Panc1 (cell line): Measurements from ENCODE around the gene ANTXR2. TPM values are rescaled to one million over a fixed set of nuclear protein-coding genes. Genes with fewer than 3 reads are reported as not detected.

ENCODE experiments used
- ATAC-seq: fragments of 200-7000 bp; cut with Tn5 transposase; 2 replicates; pipeline ENCODE4 v1.9.1; 2020; ENCODE audit warnings: mild to moderate bottlenecking, moderate library complexity
- BruUV-seq: library from RNA; stranded (reverse); fragments of 400-500 nt; replicated peaks from 2 replicates; lab custom pipeline; 2021; lab: Mats Ljungman, UMichigan
- CTCF ChIA-PET: fragments of 300-600 bp; sonication (Branson Sonifier 250); formaldehyde crosslinking; loops from one replicate; lab custom pipeline; 2022; ENCODE audit warnings: antibody characterized with exemption; lab: Charles Lee
- POLR2A ChIA-PET: fragments of 300-600 bp; sonication (Branson Sonifier 250); formaldehyde crosslinking; loops from one replicate; lab custom pipeline; 2022; ENCODE audit warnings: antibody characterized with exemption; lab: Charles Lee
- DNase-seq: peaks from one replicate; pipeline ENCODE4 v3.0.0-alpha.2; 2010; ENCODE audit warnings: low read depth, low spot score
- H3K27ac ChIP-seq: 2 replicates; pipeline ENCODE4 v1.5.1; 2011; ENCODE audit warnings: mild to moderate bottlenecking, low read length, inconsistent platforms
- H3K27me3 ChIP-seq: fragments of 200-500 bp; sonication (Bioruptor generic); 2 replicates; pipeline ENCODE4 v1.6.0; 2014; ENCODE audit warnings: low read length, inconsistent platforms; ENCODE audit not compliant: control insufficient read depth, insufficient read depth
- H3K36me3 ChIP-seq: fragments of 200-500 bp; sonication (Bioruptor generic); 2 replicates; pipeline ENCODE4 v1.5.1; 2014; ENCODE audit warnings: inconsistent platforms, mild to moderate bottlenecking, low read length, moderate library complexity; ENCODE audit not compliant: control insufficient read depth, insufficient read depth
- H3K4me1 ChIP-seq: 2 replicates; pipeline ENCODE4 v1.5.1; 2011; ENCODE audit warnings: inconsistent platforms, mild to moderate bottlenecking, low read length, moderate library complexity; ENCODE audit not compliant: control insufficient read depth, insufficient read depth
- H3K4me3 ChIP-seq, 2 experiments: 2 replicates each; pipeline ENCODE4 v1.5.1; 2011 to 2012; ENCODE audit warnings: low read depth in 2 of 2, low read length in 2 of 2, mild to moderate bottlenecking in 2 of 2, inconsistent platforms in 1 of 2, moderate library complexity in 1 of 2
- H3K9me3 ChIP-seq: fragments of 200-500 bp; sonication (Bioruptor generic); 2 replicates; pipeline ENCODE4 v1.5.1; 2014; ENCODE audit warnings: low read depth, mild to moderate bottlenecking, inconsistent platforms, low read length, moderate library complexity; ENCODE audit not compliant: control insufficient read depth, insufficient read depth
- CTCF ChIP-seq: fragments of 450-650 bp; IDR thresholded peaks from 2 replicates; pipeline ENCODE4 v1.5.1; 2017; ENCODE audit warnings: mild to moderate bottlenecking
- POLR2AphosphoS5 ChIP-seq: IDR thresholded peaks from 2 replicates; pipeline ENCODE4 v1.6.1; 2012; ENCODE audit warnings: mild to moderate bottlenecking, low read depth, low read length, moderate library complexity
- SIN3A ChIP-seq: IDR thresholded peaks from 2 replicates; pipeline ENCODE4 v1.6.1; 2012; ENCODE audit warnings: low read depth, mild to moderate bottlenecking, low read length, moderate library complexity, borderline replicate concordance; ENCODE audit not compliant: insufficient read depth
- TCF7L2 ChIP-seq: IDR thresholded peaks from 2 replicates; pipeline ENCODE4 v1.6.1; 2011; ENCODE audit warnings: mild to moderate bottlenecking, low read depth, low read length, inconsistent platforms
- in situ Hi-C: cut with HindIII; loops from 2 replicates; pipeline ENCODE4 v1.10.0; 2016; ENCODE audit warnings: low sequenced_read_pairs, low pct_unique_long_range_greater_than_20kb
- intact Hi-C: fragments of 100-400 bp; cut with micrococcal nuclease; formaldehyde crosslinking; loops from one replicate; pipeline ENCODE4 v1.10.0; 2022; ENCODE audit not compliant: unreplicated experiment
- total RNA-seq: library from RNA; stranded (reverse); gene quantifications from one replicate; pipeline ENCODE4 v1.2.1, GENCODE V29; 2021; ENCODE audit not compliant: unreplicated experiment
- TF ChIP-seq, protein P1 (sequence below), 2 experiments: IDR thresholded peaks; 2 replicates each; pipeline ENCODE4 v1.6.1; 2011 to 2012; ENCODE audit warnings: low read depth in 2 of 2, control low read depth in 1 of 2, low read length in 1 of 2, mild to moderate bottlenecking in 1 of 2, moderate library complexity in 1 of 2; ENCODE audit not compliant: insufficient read depth in 1 of 2

ANTXR2 gene
- total RNA-seq, 1 experiment from 2014 or later: 27.8 TPM

GRCh38 chr4:80026100-80026499, 46.9 kb downstream of the ANTXR2 start:
- H3K4me3 ChIP-seq: no peak overlapping the region
- intact Hi-C loops: no loop called here
- no peak for DNase-seq
- peaks cover 12% of the 10 kb centered on the region for H3K36me3 ChIP-seq
- CTCF ChIA-PET: no interaction called here
- no peaks in the 10 kb centered on the region for H3K9me3 ChIP-seq
- POLR2A ChIA-PET: no interaction called here
- no peak for ATAC-seq
- in situ Hi-C loops: no loop called here
- no peaks in the 10 kb centered on the region for H3K27me3 ChIP-seq
- H3K4me1 ChIP-seq: no peaks in the 10 kb centered on the region; the same call in 1 of the 2 replicates
- TF ChIP-seq SIN3A (no peak), CTCF (no peak), POLR2AphosphoS5 (no peak), TCF7L2 (no peak)
- TF ChIP-seq, protein P1, sequence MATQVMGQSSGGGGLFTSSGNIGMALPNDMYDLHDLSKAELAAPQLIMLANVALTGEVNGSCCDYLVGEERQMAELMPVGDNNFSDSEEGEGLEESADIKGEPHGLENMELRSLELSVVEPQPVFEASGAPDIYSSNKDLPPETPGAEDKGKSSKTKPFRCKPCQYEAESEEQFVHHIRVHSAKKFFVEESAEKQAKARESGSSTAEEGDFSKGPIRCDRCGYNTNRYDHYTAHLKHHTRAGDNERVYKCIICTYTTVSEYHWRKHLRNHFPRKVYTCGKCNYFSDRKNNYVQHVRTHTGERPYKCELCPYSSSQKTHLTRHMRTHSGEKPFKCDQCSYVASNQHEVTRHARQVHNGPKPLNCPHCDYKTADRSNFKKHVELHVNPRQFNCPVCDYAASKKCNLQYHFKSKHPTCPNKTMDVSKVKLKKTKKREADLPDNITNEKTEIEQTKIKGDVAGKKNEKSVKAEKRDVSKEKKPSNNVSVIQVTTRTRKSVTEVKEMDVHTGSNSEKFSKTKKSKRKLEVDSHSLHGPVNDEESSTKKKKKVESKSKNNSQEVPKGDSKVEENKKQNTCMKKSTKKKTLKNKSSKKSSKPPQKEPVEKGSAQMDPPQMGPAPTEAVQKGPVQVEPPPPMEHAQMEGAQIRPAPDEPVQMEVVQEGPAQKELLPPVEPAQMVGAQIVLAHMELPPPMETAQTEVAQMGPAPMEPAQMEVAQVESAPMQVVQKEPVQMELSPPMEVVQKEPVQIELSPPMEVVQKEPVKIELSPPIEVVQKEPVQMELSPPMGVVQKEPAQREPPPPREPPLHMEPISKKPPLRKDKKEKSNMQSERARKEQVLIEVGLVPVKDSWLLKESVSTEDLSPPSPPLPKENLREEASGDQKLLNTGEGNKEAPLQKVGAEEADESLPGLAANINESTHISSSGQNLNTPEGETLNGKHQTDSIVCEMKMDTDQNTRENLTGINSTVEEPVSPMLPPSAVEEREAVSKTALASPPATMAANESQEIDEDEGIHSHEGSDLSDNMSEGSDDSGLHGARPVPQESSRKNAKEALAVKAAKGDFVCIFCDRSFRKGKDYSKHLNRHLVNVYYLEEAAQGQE (IDR thresholded peaks at IDR 0.05; ENCODE audit: insufficient read depth in 1 of 2, low read depth in 2 of 2, low read length in 1 of 2): no peak
- H3K27ac ChIP-seq: no peak overlapping the region
- no TSS peak for BruUV-seq

DNA sequence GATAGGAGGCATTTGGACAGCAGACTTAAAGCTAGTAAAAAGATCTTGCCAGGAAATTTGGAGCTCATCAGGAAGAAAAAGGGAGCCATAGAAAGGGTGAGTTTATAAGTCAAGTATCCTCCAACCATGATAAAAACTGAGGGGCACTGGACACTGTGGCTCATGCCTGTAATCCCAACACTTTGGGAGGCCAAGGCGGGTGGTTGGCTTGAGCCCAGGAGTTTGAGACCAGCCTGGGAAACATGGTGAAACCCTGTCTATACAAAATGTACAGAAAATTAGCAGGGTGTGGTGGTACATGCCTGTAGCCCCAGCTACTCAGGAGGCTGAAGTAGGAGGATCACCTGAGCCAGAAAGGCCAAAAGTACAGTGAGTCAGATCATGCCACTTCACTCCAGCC, 48.7 kb downstream of the ANTXR2 start:
- no peaks in the 10 kb centered on the region for H3K27me3 ChIP-seq
- no peak for TF ChIP-seq POLR2AphosphoS5
- TF ChIP-seq SIN3A: no peak
- TF ChIP-seq CTCF: no peak
- TF ChIP-seq TCF7L2: no peak
- TF ChIP-seq, protein P1 (IDR thresholded peaks at IDR 0.05; ENCODE audit: insufficient read depth in 1 of 2, low read depth in 2 of 2, low read length in 1 of 2): no peak
- DNase-seq: no peak
- POLR2A ChIA-PET: no interaction called here
- H3K9me3 ChIP-seq: no peaks in the 10 kb centered on the region
- CTCF ChIA-PET: no interaction called here
- ATAC-seq: no peak
- intact Hi-C loops: no loop called here
- H3K36me3 ChIP-seq: peaks cover 12% of the 10 kb centered on the region
- H3K4me3 ChIP-seq: no peak overlapping the region
- in situ Hi-C loops: no loop called here
- BruUV-seq: no TSS peak
- H3K27ac ChIP-seq: no peak overlapping the region
- H3K4me1 ChIP-seq: no peaks in the 10 kb centered on the region; the same call in 1 of the 2 replicates
